Calu3 (cell line): ENCODE measurements around the gene PICK1. TPM values are rescaled to one million over a fixed set of nuclear protein-coding genes. Genes with fewer than 3 reads are reported as not detected.
"Not testable (repeated sequence)": the region's sequence is repeated elsewhere in the genome, so short reads cannot be mapped to it uniquely, and the experiment has no call there.

ENCODE experiments used
- BruUV-seq: library from RNA; stranded (reverse); fragments of 400-500 nt; replicated peaks from 2 replicates; lab custom pipeline; 2021; lab: Mats Ljungman, UMichigan
- CTCF ChIA-PET: fragments of 300-600 bp; sonication (Branson Sonifier 250); formaldehyde crosslinking; loops from one replicate; lab custom pipeline; 2022; ENCODE audit warnings: antibody characterized with exemption; lab: Charles Lee
- DNase-seq: peaks from one replicate; pipeline ENCODE4 v3.0.0; 2022
- H3K27ac Mint-ChIP-seq: one replicate; pipeline ENCODE4 v1.8.0; 2022; ENCODE audit warnings: mixed read lengths; ENCODE audit not compliant: unreplicated experiment
- H3K27me3 Mint-ChIP-seq: one replicate; pipeline ENCODE4 v1.8.0; 2022; ENCODE audit warnings: mixed read lengths; ENCODE audit not compliant: unreplicated experiment
- H3K36me3 Mint-ChIP-seq: one replicate; pipeline ENCODE4 v1.8.0; 2022; ENCODE audit warnings: mild to moderate bottlenecking, moderate library complexity, mixed read lengths; ENCODE audit not compliant: insufficient read depth, unreplicated experiment
- H3K4me1 Mint-ChIP-seq: one replicate; pipeline ENCODE4 v1.8.0; 2022; ENCODE audit warnings: mild to moderate bottlenecking, low read depth, mixed read lengths; ENCODE audit not compliant: unreplicated experiment
- H3K4me3 Mint-ChIP-seq: one replicate; pipeline ENCODE4 v1.8.0; 2022; ENCODE audit warnings: mild to moderate bottlenecking, low read depth, moderate library complexity, mixed read lengths; ENCODE audit not compliant: unreplicated experiment
- H3K9me3 Mint-ChIP-seq: one replicate; pipeline ENCODE4 v1.8.0; 2022; ENCODE audit warnings: low read depth, mixed read lengths; ENCODE audit not compliant: unreplicated experiment
- intact Hi-C: fragments of 100-400 bp; cut with micrococcal nuclease; formaldehyde crosslinking; loops from one replicate; pipeline ENCODE4 v1.10.0; 2022; ENCODE audit not compliant: unreplicated experiment
- total RNA-seq: library from RNA; stranded (reverse); gene quantifications from 2 replicates; pipeline ENCODE4 v1.2.3, GENCODE V29; 2022
- TF ChIP-seq, protein P1 (sequence below): fragments of 200-600 bp; IDR thresholded peaks from one replicate; pipeline ENCODE4 v1.8.0; 2022; ENCODE audit warnings: antibody characterized with exemption; ENCODE audit not compliant: unreplicated experiment

PICK1 gene
- total RNA-seq, 1 experiment from 2014 or later = 54.2 TPM

DNA sequence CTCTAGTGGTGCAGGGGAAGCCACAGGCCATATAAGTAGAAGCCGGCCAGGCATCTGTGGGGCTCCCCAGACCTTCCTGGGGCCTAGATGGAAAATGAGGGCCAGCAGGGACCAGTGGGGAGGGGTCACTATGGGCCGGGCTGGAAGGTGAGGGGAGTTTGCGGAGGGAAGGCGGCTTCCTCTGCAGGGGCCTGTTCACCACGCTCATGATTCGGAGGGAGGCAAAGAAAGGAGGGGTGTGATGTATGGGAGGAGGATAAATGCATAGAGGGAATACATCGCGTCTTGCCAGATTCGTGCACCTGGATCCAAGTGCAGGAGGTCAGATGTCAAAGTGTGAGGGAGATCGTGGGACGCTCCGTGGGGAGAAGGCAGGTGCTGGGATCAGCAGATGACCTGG is 19.9 kb downstream of the PICK1 start:
- intact Hi-C loops = no loop called here
- H3K4me1 Mint-ChIP-seq = no peaks in the 10 kb centered on the region
- peaks cover 54% of the 10 kb centered on the region for H3K36me3 Mint-ChIP-seq
- BruUV-seq = no TSS peak
- no peaks in the 10 kb centered on the region for H3K9me3 Mint-ChIP-seq
- no peaks in the 10 kb centered on the region for H3K27me3 Mint-ChIP-seq
- TF ChIP-seq, protein P1, sequence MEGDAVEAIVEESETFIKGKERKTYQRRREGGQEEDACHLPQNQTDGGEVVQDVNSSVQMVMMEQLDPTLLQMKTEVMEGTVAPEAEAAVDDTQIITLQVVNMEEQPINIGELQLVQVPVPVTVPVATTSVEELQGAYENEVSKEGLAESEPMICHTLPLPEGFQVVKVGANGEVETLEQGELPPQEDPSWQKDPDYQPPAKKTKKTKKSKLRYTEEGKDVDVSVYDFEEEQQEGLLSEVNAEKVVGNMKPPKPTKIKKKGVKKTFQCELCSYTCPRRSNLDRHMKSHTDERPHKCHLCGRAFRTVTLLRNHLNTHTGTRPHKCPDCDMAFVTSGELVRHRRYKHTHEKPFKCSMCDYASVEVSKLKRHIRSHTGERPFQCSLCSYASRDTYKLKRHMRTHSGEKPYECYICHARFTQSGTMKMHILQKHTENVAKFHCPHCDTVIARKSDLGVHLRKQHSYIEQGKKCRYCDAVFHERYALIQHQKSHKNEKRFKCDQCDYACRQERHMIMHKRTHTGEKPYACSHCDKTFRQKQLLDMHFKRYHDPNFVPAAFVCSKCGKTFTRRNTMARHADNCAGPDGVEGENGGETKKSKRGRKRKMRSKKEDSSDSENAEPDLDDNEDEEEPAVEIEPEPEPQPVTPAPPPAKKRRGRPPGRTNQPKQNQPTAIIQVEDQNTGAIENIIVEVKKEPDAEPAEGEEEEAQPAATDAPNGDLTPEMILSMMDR = no peak
- CTCF ChIA-PET = no interaction called here
- no peak overlapping the region for H3K4me3 Mint-ChIP-seq
- H3K27ac Mint-ChIP-seq = no peak overlapping the region
- DNase-seq = no peak

GRCh38 chr22:38077595-38077994 is 20.4 kb downstream of the PICK1 start:
- BruUV-seq = no TSS peak
- peaks cover 58% of the 10 kb centered on the region for H3K36me3 Mint-ChIP-seq
- intact Hi-C loops = no loop called here
- CTCF ChIA-PET = interaction anchor here (0.6 kb wide), 1 partner anchor 227 kb away, joined by 4 read pairs; no protein-coding TSS in a partner anchor
- TF ChIP-seq, protein P1 = no peak
- H3K9me3 Mint-ChIP-seq = no peaks in the 10 kb centered on the region
- no peak overlapping the region for H3K27ac Mint-ChIP-seq
- H3K4me3 Mint-ChIP-seq = no peak overlapping the region
- H3K4me1 Mint-ChIP-seq = no peaks in the 10 kb centered on the region
- DNase-seq = no peak
- no peaks in the 10 kb centered on the region for H3K27me3 Mint-ChIP-seq

- no peaks in the 10 kb centered on the region for H3K9me3 Mint-ChIP-seq
- no peak for DNase-seq
- no peak overlapping the region for H3K4me3 Mint-ChIP-seq
- intact Hi-C loops = no loop called here
- no peaks in the 10 kb centered on the region for H3K27me3 Mint-ChIP-seq
- peaks cover 51% of the 10 kb centered on the region for H3K36me3 Mint-ChIP-seq
- H3K4me1 Mint-ChIP-seq = no peaks in the 10 kb centered on the region
- CTCF ChIA-PET = interaction anchor here (0.6 kb wide), 1 partner anchor 227 kb away, joined by 4 read pairs; no protein-coding TSS in a partner anchor
- H3K27ac Mint-ChIP-seq = no peak overlapping the region
- TF ChIP-seq, protein P1 = no peak
- BruUV-seq = no TSS peak
Observed at GRCh38 chr22:38078046-38078840, 21.0 kb downstream of the PICK1 start.

GRCh38 chr22:38079208-38079607 is 22.0 kb downstream of the PICK1 start:
- CTCF ChIA-PET, intact Hi-C loops, H3K4me3 Mint-ChIP-seq, H3K4me1 Mint-ChIP-seq, H3K27me3 Mint-ChIP-seq, BruUV-seq, H3K9me3 Mint-ChIP-seq, DNase-seq: not testable (repeated sequence)
- Mint-ChIP-seq H3K36me3 (peaks cover 52% of the 10 kb centered on the region), H3K27ac (peak overlapping the region; percentile 24)

DNA sequence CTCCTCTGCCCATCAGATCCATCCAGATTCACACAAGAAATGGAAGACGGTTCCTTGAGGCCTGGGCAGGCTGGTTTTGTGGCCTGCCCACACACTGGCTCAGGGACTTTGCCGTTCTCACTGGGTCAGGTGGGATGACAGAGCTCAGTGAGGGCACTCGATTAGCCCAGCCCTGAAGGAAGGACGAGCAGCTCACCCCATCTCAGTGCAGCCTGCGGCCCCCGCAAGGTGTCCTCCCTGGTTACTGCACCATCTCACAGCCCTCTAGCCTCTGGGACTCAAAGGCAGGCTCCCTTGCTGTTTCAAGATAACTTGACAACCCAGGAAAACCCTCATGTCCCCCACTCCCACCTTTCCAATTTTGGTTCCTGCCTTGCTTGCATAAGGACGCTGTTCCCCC is 22.6 kb downstream of the PICK1 start:
- H3K4me3 Mint-ChIP-seq = no peak overlapping the region
- H3K27ac Mint-ChIP-seq = no peak overlapping the region
- H3K27me3 Mint-ChIP-seq = no peaks in the 10 kb centered on the region
- peaks cover 55% of the 10 kb centered on the region for H3K36me3 Mint-ChIP-seq
- CTCF ChIA-PET = no interaction called here
- TF ChIP-seq, protein P1 = no peak
- H3K9me3 Mint-ChIP-seq = no peaks in the 10 kb centered on the region
- no peak for DNase-seq
- peaks cover 5% of the 10 kb centered on the region for H3K4me1 Mint-ChIP-seq
- intact Hi-C loops = no loop called here
- BruUV-seq = no TSS peak
